GM23338 (cell line): ENCODE data around the gene HMCN2. TPM values are rescaled to one million over a fixed set of nuclear protein-coding genes. Genes with fewer than 3 reads are reported as not detected.

ENCODE experiments used
- ATAC-seq: fragments of 200-7000 bp; cut with Tn5 transposase; 3 replicates; pipeline ENCODE4 v1.9.1; 2020
- DNase-seq: peaks from one replicate; pipeline ENCODE4 v3.0.0-alpha.2; 2015; ENCODE audit warnings: low spot score
- H2AFZ ChIP-seq: fragments of 200-600 bp; sonication (generic); 2 replicates; pipeline ENCODE4 v1.8.0; 2016; ENCODE audit warnings: antibody characterized with exemption, mild to moderate bottlenecking, moderate library complexity
- H3F3A ChIP-seq: fragments of 200-600 bp; sonication (generic); replicated peaks from 2 replicates; pipeline ENCODE4 v1.8.0; 2017; ENCODE audit warnings: antibody characterized with exemption, mixed run types, low read depth
- H3K27ac ChIP-seq: fragments of 200-600 bp; sonication (generic); 2 replicates; pipeline ENCODE4 v1.6.1; 2016; ENCODE audit warnings: low read depth
- H3K27me3 ChIP-seq: fragments of 200-600 bp; sonication (generic); 2 replicates; pipeline ENCODE4 v1.8.0; 2016; ENCODE audit warnings: mild to moderate bottlenecking, mixed run types, moderate library complexity; ENCODE audit not compliant: insufficient read depth
- H3K36me3 ChIP-seq: fragments of 200-600 bp; sonication (generic); 2 replicates; pipeline ENCODE4 v1.8.0; 2016; ENCODE audit warnings: mild to moderate bottlenecking; ENCODE audit not compliant: insufficient read depth
- H3K4me1 ChIP-seq: fragments of 200-600 bp; sonication (generic); 2 replicates; pipeline ENCODE4 v1.8.0; 2016; ENCODE audit warnings: mild to moderate bottlenecking, moderate library complexity; ENCODE audit not compliant: insufficient read depth
- H3K4me2 ChIP-seq: fragments of 200-600 bp; sonication (generic); 2 replicates; pipeline ENCODE4 v1.7.1; 2017; ENCODE audit warnings: mixed run types
- H3K4me3 ChIP-seq: fragments of 200-600 bp; sonication (generic); 2 replicates; pipeline ENCODE4 v1.6.1; 2016; ENCODE audit warnings: mixed run types
- H3K79me2 ChIP-seq: fragments of 200-600 bp; sonication (generic); replicated peaks from 2 replicates; pipeline ENCODE4 v1.8.0; 2017; ENCODE audit warnings: mild to moderate bottlenecking; ENCODE audit not compliant: insufficient read depth
- H3K9me2 ChIP-seq: fragments of 200-600 bp; sonication (generic); 2 replicates; pipeline ENCODE4 v1.8.0; 2017; ENCODE audit not compliant: insufficient read depth
- H4K20me1 ChIP-seq: fragments of 200-600 bp; sonication (generic); replicated peaks from 2 replicates; pipeline ENCODE4 v1.8.0; 2017; ENCODE audit warnings: mild to moderate bottlenecking; ENCODE audit not compliant: insufficient read depth
- H3K27ac Mint-ChIP-seq: 2 replicates; pipeline ENCODE4 v1.8.0; 2020; ENCODE audit warnings: inconsistent platforms, mild to moderate bottlenecking, moderate library complexity, mixed read lengths
- H3K27me3 Mint-ChIP-seq: 3 replicates; pipeline ENCODE4 v1.8.0; 2022; ENCODE audit warnings: low read depth, mild to moderate bottlenecking, moderate library complexity, mixed read lengths, inconsistent platforms; ENCODE audit not compliant: insufficient read depth, poor library complexity
- H3K36me3 Mint-ChIP-seq: 3 replicates; pipeline ENCODE4 v1.8.0; 2021; ENCODE audit warnings: low read depth, mild to moderate bottlenecking, inconsistent platforms, moderate library complexity, mixed read lengths
- H3K4me1 Mint-ChIP-seq: 3 replicates; pipeline ENCODE4 v1.8.0; 2020; ENCODE audit warnings: mild to moderate bottlenecking, inconsistent platforms, mixed read lengths
- H3K4me3 Mint-ChIP-seq: 3 replicates; pipeline ENCODE4 v1.8.0; 2021; ENCODE audit warnings: moderate library complexity, mild to moderate bottlenecking, inconsistent platforms, mixed read lengths
- H3K9me3 Mint-ChIP-seq: 3 replicates; pipeline ENCODE4 v1.8.0; 2020; ENCODE audit warnings: moderate library complexity, mild to moderate bottlenecking, inconsistent platforms, mixed read lengths
- CREB1 ChIP-seq: fragments of 250-450 bp; sonication (Bioruptor Pico); IDR thresholded peaks from 2 replicates; pipeline ENCODE4 v1.5.0; 2020; ENCODE audit warnings: low read depth, mild to moderate bottlenecking, moderate library complexity
- ETS1 ChIP-seq: IDR thresholded peaks from 2 replicates; pipeline ENCODE4 v1.6.1; 2016; ENCODE audit warnings: antibody characterized with exemption
- EZH2 ChIP-seq: fragments of 200-600 bp; sonication (generic); IDR thresholded peaks from one replicate; pipeline ENCODE4 v1.8.0; 2017; ENCODE audit warnings: antibody characterized with exemption, mild to moderate bottlenecking, low read depth; ENCODE audit not compliant: unreplicated experiment
- EZH2phosphoT487 ChIP-seq: fragments of 200-600 bp; sonication (generic); IDR thresholded peaks from one replicate; pipeline ENCODE4 v1.8.1; 2018; ENCODE audit warnings: antibody characterized with exemption; ENCODE audit not compliant: unreplicated experiment
- JUNB ChIP-seq: IDR thresholded peaks from one replicate; pipeline ENCODE4 v1.6.1; 2016; ENCODE audit warnings: antibody characterized with exemption; ENCODE audit not compliant: unreplicated experiment
- NANOG ChIP-seq: IDR thresholded peaks from 2 replicates; pipeline ENCODE4 v1.6.1; 2016; ENCODE audit warnings: antibody characterized with exemption, borderline replicate concordance
- POLR2AphosphoS5 ChIP-seq: IDR thresholded peaks from 2 replicates; pipeline ENCODE4 v1.6.1; 2016; ENCODE audit warnings: antibody characterized with exemption, low read depth
- STAT1 ChIP-seq: IDR thresholded peaks from one replicate; pipeline ENCODE4 v1.6.1; 2016; ENCODE audit warnings: antibody characterized with exemption; ENCODE audit not compliant: unreplicated experiment
- ZNF114 ChIP-seq: fragments of 250-450 bp; sonication (Bioruptor Pico); IDR thresholded peaks from 2 replicates; pipeline ENCODE4 v1.5.0; 2020; ENCODE audit warnings: mild to moderate bottlenecking, moderate library complexity
- ZNF331 ChIP-seq: fragments of 250-450 bp; sonication (Bioruptor Pico); IDR thresholded peaks from 2 replicates; pipeline ENCODE4 v1.5.0; 2020; ENCODE audit warnings: low read depth, mild to moderate bottlenecking, moderate library complexity
- ZNF462 ChIP-seq: fragments of 250-450 bp; sonication (Bioruptor Pico); IDR thresholded peaks from 2 replicates; pipeline ENCODE4 v1.5.0; 2020; ENCODE audit warnings: mild to moderate bottlenecking, moderate library complexity
- polyA plus RNA-seq: library from polyadenylated mRNA; unstranded; fragments of >200 nt; fragmentation: Nextera tagmentation; extraction: Ambion mirVana; gene quantifications from 2 replicates; pipeline ENCODE4 v1.2.1, GENCODE V29; 2016
- total RNA-seq: library from RNA; depleted of rRNA; stranded (reverse); fragments of >200 nt; shearing (Covaris generic); gene quantifications from 2 replicates; pipeline ENCODE4 v1.2.3, GENCODE V29; 2014
- TF ChIP-seq, protein P1 (sequence below): IDR thresholded peaks from one replicate; pipeline ENCODE4 v1.6.1; 2018; ENCODE audit warnings: antibody characterized with exemption; ENCODE audit not compliant: unreplicated experiment
- TF ChIP-seq, protein P2 (sequence below), 2 experiments: fragments of 200-600 bp in 1 of 2; sonication (generic) in 1 of 2; conservative IDR thresholded peaks; 2 replicates each; pipeline versions ENCODE4 v1.5.1 to v1.6.1; 2016 to 2017; ENCODE audit warnings: antibody characterized with exemption in 2 of 2, low read depth in 2 of 2, mild to moderate bottlenecking in 2 of 2, moderate library complexity in 1 of 2

The HMCN2 gene
- total and polyA plus RNA-seq, 2 experiments from 2014 or later = 1.3 to 4.7 TPM

DNA sequence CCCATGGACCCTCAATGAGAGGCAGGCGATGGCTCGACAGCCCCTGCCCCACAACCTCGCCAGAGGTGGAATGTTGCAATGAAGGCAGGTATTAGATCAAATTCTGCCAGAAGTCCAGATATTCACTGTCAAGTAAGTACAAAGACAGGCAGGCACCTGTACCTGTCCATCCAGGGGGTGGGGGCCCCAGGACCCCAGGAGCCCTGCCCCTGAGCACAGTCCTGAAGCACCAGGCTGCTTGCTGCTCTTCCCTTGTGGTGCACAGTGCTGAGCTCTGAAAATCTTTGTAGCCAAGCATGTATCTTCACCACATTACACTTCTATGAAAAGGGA lies 26.2 kb upstream of the HMCN2 start:
- H3K4me3 Mint-ChIP-seq = no peak overlapping the region
- H3K36me3 Mint-ChIP-seq = no peaks in the 10 kb centered on the region
- Histone ChIP-seq H2AFZ (no peak overlapping the region), H3K36me3 (no peaks in the 10 kb centered on the region; the same call in 1 of the 2 replicates), H4K20me1 (no peaks in the 10 kb centered on the region), H3K4me2 (no peak overlapping the region), H3K4me1 (no peaks in the 10 kb centered on the region), H3K27me3 (no peaks in the 10 kb centered on the region), H3K9me2 (no peaks in the 10 kb centered on the region), H3K27ac (no peak overlapping the region), H3K4me3 (no peak overlapping the region), H3F3A (no peaks in the 10 kb centered on the region), H3K79me2 (no peaks in the 10 kb centered on the region)
- no peak overlapping the region for H3K27ac Mint-ChIP-seq
- TF ChIP-seq CREB1 (CRISPR knock-in tag) (no peak), ETS1 (no peak), EZH2phosphoT487 (no peak), JUNB (no peak), ZNF114 (no peak), POLR2AphosphoS5 (no peak), EZH2 (no peak), NANOG (no peak), STAT1 (no peak), ZNF331 (CRISPR knock-in tag) (no peak), ZNF462 (no peak)
- TF ChIP-seq, protein P1, sequence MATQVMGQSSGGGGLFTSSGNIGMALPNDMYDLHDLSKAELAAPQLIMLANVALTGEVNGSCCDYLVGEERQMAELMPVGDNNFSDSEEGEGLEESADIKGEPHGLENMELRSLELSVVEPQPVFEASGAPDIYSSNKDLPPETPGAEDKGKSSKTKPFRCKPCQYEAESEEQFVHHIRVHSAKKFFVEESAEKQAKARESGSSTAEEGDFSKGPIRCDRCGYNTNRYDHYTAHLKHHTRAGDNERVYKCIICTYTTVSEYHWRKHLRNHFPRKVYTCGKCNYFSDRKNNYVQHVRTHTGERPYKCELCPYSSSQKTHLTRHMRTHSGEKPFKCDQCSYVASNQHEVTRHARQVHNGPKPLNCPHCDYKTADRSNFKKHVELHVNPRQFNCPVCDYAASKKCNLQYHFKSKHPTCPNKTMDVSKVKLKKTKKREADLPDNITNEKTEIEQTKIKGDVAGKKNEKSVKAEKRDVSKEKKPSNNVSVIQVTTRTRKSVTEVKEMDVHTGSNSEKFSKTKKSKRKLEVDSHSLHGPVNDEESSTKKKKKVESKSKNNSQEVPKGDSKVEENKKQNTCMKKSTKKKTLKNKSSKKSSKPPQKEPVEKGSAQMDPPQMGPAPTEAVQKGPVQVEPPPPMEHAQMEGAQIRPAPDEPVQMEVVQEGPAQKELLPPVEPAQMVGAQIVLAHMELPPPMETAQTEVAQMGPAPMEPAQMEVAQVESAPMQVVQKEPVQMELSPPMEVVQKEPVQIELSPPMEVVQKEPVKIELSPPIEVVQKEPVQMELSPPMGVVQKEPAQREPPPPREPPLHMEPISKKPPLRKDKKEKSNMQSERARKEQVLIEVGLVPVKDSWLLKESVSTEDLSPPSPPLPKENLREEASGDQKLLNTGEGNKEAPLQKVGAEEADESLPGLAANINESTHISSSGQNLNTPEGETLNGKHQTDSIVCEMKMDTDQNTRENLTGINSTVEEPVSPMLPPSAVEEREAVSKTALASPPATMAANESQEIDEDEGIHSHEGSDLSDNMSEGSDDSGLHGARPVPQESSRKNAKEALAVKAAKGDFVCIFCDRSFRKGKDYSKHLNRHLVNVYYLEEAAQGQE = no peak
- TF ChIP-seq, protein P2, sequence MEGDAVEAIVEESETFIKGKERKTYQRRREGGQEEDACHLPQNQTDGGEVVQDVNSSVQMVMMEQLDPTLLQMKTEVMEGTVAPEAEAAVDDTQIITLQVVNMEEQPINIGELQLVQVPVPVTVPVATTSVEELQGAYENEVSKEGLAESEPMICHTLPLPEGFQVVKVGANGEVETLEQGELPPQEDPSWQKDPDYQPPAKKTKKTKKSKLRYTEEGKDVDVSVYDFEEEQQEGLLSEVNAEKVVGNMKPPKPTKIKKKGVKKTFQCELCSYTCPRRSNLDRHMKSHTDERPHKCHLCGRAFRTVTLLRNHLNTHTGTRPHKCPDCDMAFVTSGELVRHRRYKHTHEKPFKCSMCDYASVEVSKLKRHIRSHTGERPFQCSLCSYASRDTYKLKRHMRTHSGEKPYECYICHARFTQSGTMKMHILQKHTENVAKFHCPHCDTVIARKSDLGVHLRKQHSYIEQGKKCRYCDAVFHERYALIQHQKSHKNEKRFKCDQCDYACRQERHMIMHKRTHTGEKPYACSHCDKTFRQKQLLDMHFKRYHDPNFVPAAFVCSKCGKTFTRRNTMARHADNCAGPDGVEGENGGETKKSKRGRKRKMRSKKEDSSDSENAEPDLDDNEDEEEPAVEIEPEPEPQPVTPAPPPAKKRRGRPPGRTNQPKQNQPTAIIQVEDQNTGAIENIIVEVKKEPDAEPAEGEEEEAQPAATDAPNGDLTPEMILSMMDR (conservative IDR thresholded peaks at IDR 0.05; ENCODE audit: low read depth in 2 of 2) = no peak
- H3K9me3 Mint-ChIP-seq = no peaks in the 10 kb centered on the region; the same call in 2 of the 3 replicates
- H3K4me1 Mint-ChIP-seq = peaks cover 27% of the 10 kb centered on the region
- no peak for DNase-seq
- H3K27me3 Mint-ChIP-seq = peaks cover 21% of the 10 kb centered on the region
- no peak for ATAC-seq
